ENCODE measurements around the gene NEK11. TPM values are rescaled to one million over a fixed set of nuclear protein-coding genes. Genes with fewer than 3 reads are reported as not detected.

NEK11 gene
- total RNA-seq, 1 experiment from 2014 or later: 13.2 TPM

DNA sequence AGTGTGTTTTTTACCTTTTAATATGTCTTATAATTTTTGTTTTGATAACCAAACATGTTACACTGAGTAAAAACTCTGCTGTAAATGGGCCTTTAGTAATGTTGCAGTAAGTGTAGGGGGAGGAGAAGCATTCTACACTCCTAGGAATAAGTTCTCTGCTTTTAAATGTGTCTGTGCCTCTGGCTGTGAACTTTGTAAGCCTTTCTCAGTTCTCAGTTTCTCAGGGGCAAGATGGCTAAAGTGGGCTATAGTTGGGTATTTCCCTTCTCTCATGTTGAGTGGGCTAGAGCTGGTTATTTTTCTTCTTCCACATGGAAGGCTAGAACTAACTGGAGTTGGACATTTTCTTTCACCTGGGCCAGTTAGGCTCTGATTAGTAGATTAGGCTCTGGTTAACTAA lies 279.6 kb downstream of the NEK11 start:
- Histone ChIP-seq H3K36me3 (ENCODE audit: low read depth) (no peaks in the 10 kb centered on the region), H3K79me2 (ENCODE audit: low read depth) (no peaks in the 10 kb centered on the region), H3K27ac (no peak overlapping the region), H4K20me1 (ENCODE audit: insufficient read depth) (no peaks in the 10 kb centered on the region), H3K4me1 (replicated peaks; ENCODE audit: insufficient read depth) (no peaks in the 10 kb centered on the region), H3K4me2 (no peak overlapping the region), H3K27me3 (ENCODE audit: insufficient read depth, low read depth) (no peaks in the 10 kb centered on the region), H3K4me3 (no peak overlapping the region), H3K9me2 (ENCODE audit: insufficient read depth) (peaks cover 4% of the 10 kb centered on the region), H2AFZ (no peak overlapping the region), H3F3A (ENCODE audit: insufficient read depth, low read depth) (no peaks in the 10 kb centered on the region), H3K9me3 (ENCODE audit: insufficient read depth, low read depth) (no peaks in the 10 kb centered on the region)
- no TSS peak for BruUV-seq (replicated peaks)
- intact Hi-C loops (cut with micrococcal nuclease; ENCODE audit: unreplicated experiment): no loop called here
- DNase-seq: no peak
- TF ChIP-seq CTCF (conservative IDR thresholded peaks at IDR 0.05) (no peak), EZH2 (IDR thresholded peaks at IDR 0.05; ENCODE audit: low read depth) (no peak)
- ChIA-PET CTCF (no interaction called here), POLR2A (ENCODE audit: unreplicated experiment) (no interaction called here)

- no peaks in the 10 kb centered on the region for H3F3A ChIP-seq (ENCODE audit: insufficient read depth, low read depth)
- H3K36me3 ChIP-seq (ENCODE audit: low read depth): no peaks in the 10 kb centered on the region
- no TSS peak for BruUV-seq (replicated peaks)
- no peaks in the 10 kb centered on the region for H3K4me1 ChIP-seq (replicated peaks; ENCODE audit: insufficient read depth)
- H2AFZ ChIP-seq: no peak overlapping the region
- CTCF ChIA-PET: no interaction called here
- H3K9me3 ChIP-seq (ENCODE audit: insufficient read depth, low read depth): no peaks in the 10 kb centered on the region
- DNase-seq: no peak
- POLR2A ChIA-PET (ENCODE audit: unreplicated experiment): no interaction called here
- no peaks in the 10 kb centered on the region for H3K79me2 ChIP-seq (ENCODE audit: low read depth)
- no peak for TF ChIP-seq CTCF (conservative IDR thresholded peaks at IDR 0.05)
- TF ChIP-seq EZH2 (IDR thresholded peaks at IDR 0.05; ENCODE audit: low read depth): no peak
- no peaks in the 10 kb centered on the region for H3K27me3 ChIP-seq (ENCODE audit: insufficient read depth, low read depth)
- intact Hi-C loops (cut with micrococcal nuclease; ENCODE audit: unreplicated experiment): no loop called here
- no peak overlapping the region for H3K27ac ChIP-seq
- H3K4me3 ChIP-seq: no peak overlapping the region
- H4K20me1 ChIP-seq (ENCODE audit: insufficient read depth): no peaks in the 10 kb centered on the region
- no peak overlapping the region for H3K4me2 ChIP-seq
- H3K9me2 ChIP-seq (ENCODE audit: insufficient read depth): no peaks in the 10 kb centered on the region
Observed at GRCh38 chr3:131314318-131314717, 287.6 kb downstream of the NEK11 start.

- H3K9me3 ChIP-seq (ENCODE audit: insufficient read depth, low read depth): no peaks in the 10 kb centered on the region
- no peak overlapping the region for H3K4me2 ChIP-seq
- no peak overlapping the region for H3K27ac ChIP-seq
- H3F3A ChIP-seq (ENCODE audit: insufficient read depth, low read depth): no peaks in the 10 kb centered on the region
- CTCF ChIA-PET: no interaction called here
- no peaks in the 10 kb centered on the region for H3K4me1 ChIP-seq (replicated peaks; ENCODE audit: insufficient read depth)
- POLR2A ChIA-PET (ENCODE audit: unreplicated experiment): no interaction called here
- TF ChIP-seq EZH2 (IDR thresholded peaks at IDR 0.05; ENCODE audit: low read depth) (no peak), CTCF (conservative IDR thresholded peaks at IDR 0.05) (no peak)
- intact Hi-C loops (cut with micrococcal nuclease; ENCODE audit: unreplicated experiment): no loop called here
- H3K9me2 ChIP-seq (ENCODE audit: insufficient read depth): no peaks in the 10 kb centered on the region
- BruUV-seq (replicated peaks): no TSS peak
- H4K20me1 ChIP-seq (ENCODE audit: insufficient read depth): no peaks in the 10 kb centered on the region
- DNase-seq: no peak
- H3K36me3 ChIP-seq (ENCODE audit: low read depth): no peaks in the 10 kb centered on the region
- no peak overlapping the region for H3K4me3 ChIP-seq
- no peaks in the 10 kb centered on the region for H3K79me2 ChIP-seq (ENCODE audit: low read depth)
- H3K27me3 ChIP-seq (ENCODE audit: insufficient read depth, low read depth): no peaks in the 10 kb centered on the region
- H2AFZ ChIP-seq: no peak overlapping the region
Observed at GRCh38 chr3:131315162-131315561, 288.5 kb downstream of the NEK11 start.

Data from PC-9 (cell line).